Neural cell (in vitro differentiated cells): ENCODE results near the gene ADAT3. TPM values are rescaled to one million over a fixed set of nuclear protein-coding genes. Genes with fewer than 3 reads are reported as not detected.
A peak's percentile ranks its signal among the peaks of the same experiment; 100 is the strongest.
"Not testable (repeated sequence)": the region's sequence is repeated elsewhere in the genome, so short reads cannot be mapped to it uniquely, and the experiment has no call there.

Source experiments
- H2AFZ ChIP-seq: fragments of 200-600, 300-800 bp; sonication (generic), shearing (Covaris generic); 2 replicates; pipeline ENCODE4 v1.6.0; 2014; ENCODE audit warnings: low read depth, mild to moderate bottlenecking, antibody characterized with exemption, low read length, moderate library complexity
- H3F3A ChIP-seq: fragments of 200-600 bp; shearing (Covaris generic); 2 replicates; pipeline ENCODE4 v1.6.1; 2016; ENCODE audit warnings: mild to moderate bottlenecking, moderate library complexity, mixed read lengths, antibody characterized with exemption, low read length; ENCODE audit not compliant: insufficient read depth, poor library complexity, severe bottlenecking
- H3K27ac ChIP-seq: fragments of 200-600, 300-800 bp; sonication (generic), shearing (Covaris generic); 2 replicates; pipeline ENCODE4 v1.5.1; 2014; ENCODE audit warnings: mild to moderate bottlenecking, low read length, moderate library complexity
- H3K27me3 ChIP-seq: fragments of 300-800, 200-600 bp; sonication (generic), shearing (Covaris generic); 2 replicates; pipeline ENCODE4 v1.6.0; 2014; ENCODE audit warnings: mild to moderate bottlenecking, low read depth, low read length, moderate library complexity; ENCODE audit not compliant: insufficient read depth
- H3K36me3 ChIP-seq: fragments of 300-800, 200-600 bp; sonication (generic), shearing (Covaris generic); 2 replicates; pipeline ENCODE4 v1.5.1; 2014; ENCODE audit warnings: mild to moderate bottlenecking, antibody characterized with exemption, low read length, moderate library complexity; ENCODE audit not compliant: insufficient read depth
- H3K4me2 ChIP-seq: fragments of 300-800, 200-600 bp; sonication (generic), shearing (Covaris generic); 2 replicates; pipeline ENCODE4 v1.6.0; 2014; ENCODE audit warnings: mild to moderate bottlenecking, low read length
- H3K4me3 ChIP-seq: fragments of 300-800, 200-600 bp; sonication (generic), shearing (Covaris generic); 2 replicates; pipeline ENCODE4 v1.5.1; 2014; ENCODE audit warnings: mild to moderate bottlenecking, low read length, moderate library complexity
- H3K79me2 ChIP-seq: fragments of 200-600 bp; shearing (Covaris generic); replicated peaks from 2 replicates; pipeline ENCODE4 v1.6.0; 2014; ENCODE audit warnings: mild to moderate bottlenecking, low read length, moderate library complexity; ENCODE audit not compliant: insufficient read depth
- H3K9ac ChIP-seq: fragments of 300-800, 200-600 bp; sonication (generic), shearing (Covaris generic); 2 replicates; pipeline ENCODE4 v1.6.1; 2016; ENCODE audit warnings: mild to moderate bottlenecking, low read length, mixed read lengths
- H3K9me2 ChIP-seq: fragments of 200-600 bp; shearing (Covaris generic); 2 replicates; pipeline ENCODE4 v1.6.1; 2016; ENCODE audit warnings: mild to moderate bottlenecking, low read length, mixed read lengths; ENCODE audit not compliant: insufficient read depth
- H3K9me3 ChIP-seq: fragments of 200-600, 300-800 bp; sonication (generic), shearing (Covaris generic); 2 replicates; pipeline ENCODE4 v1.6.1; 2016; ENCODE audit warnings: mild to moderate bottlenecking, mixed run types, low read length, moderate library complexity, mixed read lengths
- H4K20me1 ChIP-seq: fragments of 200-600 bp; shearing (Covaris generic); 2 replicates; pipeline ENCODE4 v1.6.1; 2016; ENCODE audit warnings: mild to moderate bottlenecking, mixed run types; ENCODE audit not compliant: insufficient read depth
- CTCF ChIP-seq: fragments of 450-650 bp; IDR thresholded peaks from 2 replicates; pipeline ENCODE4 v1.5.1; 2014; ENCODE audit warnings: antibody characterized with exemption, mild to moderate bottlenecking, moderate library complexity; ENCODE audit not compliant: poor library complexity, severe bottlenecking
- EP300 ChIP-seq: fragments of 450-650 bp; conservative IDR thresholded peaks from 2 replicates; pipeline ENCODE4 v1.6.1; 2014; ENCODE audit warnings: antibody characterized with exemption, mild to moderate bottlenecking, moderate library complexity; ENCODE audit not compliant: poor library complexity, severe bottlenecking
- EZH2 ChIP-seq: fragments of 200-600, 300-800 bp; shearing (Covaris generic), sonication (generic); IDR thresholded peaks from 2 replicates; pipeline ENCODE4 v1.6.1; 2014; ENCODE audit warnings: antibody characterized with exemption, low read length, borderline replicate concordance, mild to moderate bottlenecking; ENCODE audit not compliant: insufficient read depth, poor library complexity, severe bottlenecking
- MXI1 ChIP-seq: fragments of 450-650 bp; conservative IDR thresholded peaks from 2 replicates; pipeline ENCODE4 v1.6.1; 2014; ENCODE audit warnings: antibody characterized with exemption, mild to moderate bottlenecking; ENCODE audit not compliant: poor library complexity, severe bottlenecking
- POLR2AphosphoS5 ChIP-seq: IDR thresholded peaks from 2 replicates; pipeline ENCODE4 v1.6.1; 2012
- RAD21 ChIP-seq: fragments of 450-650 bp; conservative IDR thresholded peaks from 2 replicates; pipeline ENCODE4 v1.6.1; 2014; ENCODE audit warnings: antibody characterized with exemption, mild to moderate bottlenecking, moderate library complexity
- REST ChIP-seq: IDR thresholded peaks from 2 replicates; pipeline ENCODE4 v1.6.1; 2012; ENCODE audit warnings: borderline replicate concordance
- SMC3 ChIP-seq: fragments of 450-650 bp; conservative IDR thresholded peaks from 2 replicates; pipeline ENCODE4 v1.6.1; 2014; ENCODE audit warnings: antibody characterized with exemption, mild to moderate bottlenecking, moderate library complexity; ENCODE audit not compliant: poor library complexity
- TAF1 ChIP-seq: IDR thresholded peaks from 2 replicates; pipeline ENCODE4 v1.6.1; 2012; ENCODE audit warnings: low read depth
- polyA plus RNA-seq: library from polyadenylated mRNA; depleted of rRNA; stranded (reverse); fragments of >200 nt; gene quantifications from 2 replicates; pipeline ENCODE4 v1.2.3, GENCODE V29; 2014

The ADAT3 gene
- polyA plus RNA-seq, 1 donor from 2014 or later, result 1.6 TPM

- not testable (repeated sequence) for H4K20me1 ChIP-seq, H2AFZ ChIP-seq, H3K27me3 ChIP-seq, H3K9me3 ChIP-seq, H3K36me3 ChIP-seq, H3K9me2 ChIP-seq, H3F3A ChIP-seq
- peak; percentile 83 for TF ChIP-seq POLR2AphosphoS5
- TF ChIP-seq TAF1, result peak; percentile 52
- H3K4me2 ChIP-seq, result peak within 1 kb of the TSS; percentile 83
- H3K79me2 ChIP-seq, result peaks cover 27% of the 10 kb centered on the region
- peak within 1 kb of the TSS; percentile 61 for H3K27ac ChIP-seq
- peak within 1 kb of the TSS; percentile 88 for H3K9ac ChIP-seq
- peak within 1 kb of the TSS; percentile 98 for H3K4me3 ChIP-seq
Observed at GRCh38 chr19:1885398-1886119, 19.6 kb upstream of the ADAT3 start, which contains the start of gene ABHD17A. Gene ABHD17A, minus strand, starts transcription at chr19:1885496. Its CDS starts 3,930 bp downstream, at chr19:1881566.

GRCh38 chr19:1886360-1886759, 18.8 kb upstream of the ADAT3 start:
- not testable (repeated sequence) for H2AFZ ChIP-seq, H3K9me2 ChIP-seq, H3K36me3 ChIP-seq, H3K9me3 ChIP-seq, H3K4me2 ChIP-seq, H3F3A ChIP-seq, H3K9ac ChIP-seq, H3K4me3 ChIP-seq, H3K27me3 ChIP-seq, H3K27ac ChIP-seq, H4K20me1 ChIP-seq
- peaks cover 27% of the 10 kb centered on the region for H3K79me2 ChIP-seq

GRCh38 chr19:1888385-1888784, 16.8 kb upstream of the ADAT3 start:
- TF ChIP-seq CTCF, result no peak
- TF ChIP-seq EP300, result no peak
- TF ChIP-seq SMC3, result no peak
- no peak for TF ChIP-seq EZH2
- TF ChIP-seq REST, result no peak
- TF ChIP-seq RAD21, result no peak
- no peak for TF ChIP-seq POLR2AphosphoS5
- TF ChIP-seq MXI1, result no peak
- TF ChIP-seq TAF1, result no peak
- H3F3A ChIP-seq, result no peaks in the 10 kb centered on the region
- H3K4me2 ChIP-seq, result no peak overlapping the region
- no peak overlapping the region for H3K27ac ChIP-seq
- no peak overlapping the region for H2AFZ ChIP-seq
- no peak overlapping the region for H3K4me3 ChIP-seq
- H3K27me3 ChIP-seq, result no peaks in the 10 kb centered on the region
- H3K9ac ChIP-seq, result no peak overlapping the region
- no peaks in the 10 kb centered on the region for H3K9me2 ChIP-seq
- no peaks in the 10 kb centered on the region for H3K36me3 ChIP-seq
- H3K79me2 ChIP-seq, result peaks cover 16% of the 10 kb centered on the region
- peaks cover 7% of the 10 kb centered on the region for H4K20me1 ChIP-seq
- H3K9me3 ChIP-seq, result no peaks in the 10 kb centered on the region
